HG03159 (cell line): ENCODE measurements around the gene WDR73.
"Not testable (repeated sequence)": the region's sequence is repeated elsewhere in the genome, so short reads cannot be mapped to it uniquely, and the experiment has no call there.

Source experiments
- ATAC-seq: cut with Tn5 transposase; IDR thresholded peaks from one replicate; pipeline ENCODE4 v1.9.1; 2021; ENCODE audit warnings: mild to moderate bottlenecking, moderate library complexity; ENCODE audit not compliant: unreplicated experiment

The WDR73 gene

GRCh38 chr15:84658080-84658787, 4.2 kb upstream of the WDR73 start, which contains the start of gene NMB:
NMB (minus strand) TSS chr15:84658199; CDS start chr15:84658152, 47 bp downstream.
- ATAC-seq = peak; percentile 56

GRCh38 chr15:84657748-84658079, 3.6 kb upstream of the WDR73 start:
- ATAC-seq = no peak

- no peak for ATAC-seq
Measured at GRCh38 chr15:84656972-84657371, 2.9 kb upstream of the WDR73 start.

GRCh38 chr15:84654689-84655453, 788 bp upstream of the WDR73 start:
- peak; percentile 35 for ATAC-seq

GRCh38 chr15:84653584-84653909, 536 bp downstream of the WDR73 start:
- ATAC-seq = no peak

GRCh38 chr15:84649706-84650105, 4.4 kb downstream of the WDR73 start:
- ATAC-seq = no peak

- no peak for ATAC-seq
Measured at GRCh38 chr15:84648539-84648938, 5.5 kb downstream of the WDR73 start.

- no peak for ATAC-seq
Measured at GRCh38 chr15:84647726-84648125, 6.4 kb downstream of the WDR73 start.

- no peak for ATAC-seq
Measured at GRCh38 chr15:84645997-84646396, 8.1 kb downstream of the WDR73 start.

GRCh38 chr15:84645496-84645895, 8.6 kb downstream of the WDR73 start:
- ATAC-seq = no peak

- ATAC-seq = no peak
Measured at GRCh38 chr15:84643838-84644237, 10.2 kb downstream of the WDR73 start.

- not testable (repeated sequence) for ATAC-seq
Measured at GRCh38 chr15:84642640-84643039, 11.4 kb downstream of the WDR73 start.

- ATAC-seq = not testable (repeated sequence)
Measured at GRCh38 chr15:84641871-84642270, 12.2 kb downstream of the WDR73 start.

- no peak for ATAC-seq
Measured at GRCh38 chr15:84638103-84638502, 16.0 kb downstream of the WDR73 start.

- ATAC-seq = no peak
Measured at GRCh38 chr15:84634228-84634837, 19.8 kb downstream of the WDR73 start.

- peak; percentile 31 for ATAC-seq
Measured at GRCh38 chr15:84633311-84634227, 20.5 kb downstream of the WDR73 start.

GRCh38 chr15:84631706-84632272, 22.3 kb downstream of the WDR73 start:
- ATAC-seq = no peak

GRCh38 chr15:84629033-84629432, 25.1 kb downstream of the WDR73 start:
- no peak for ATAC-seq

- no peak for ATAC-seq
Measured at GRCh38 chr15:84625123-84625522, 29.0 kb downstream of the WDR73 start.

GRCh38 chr15:84624359-84624758, 29.7 kb downstream of the WDR73 start:
- ATAC-seq = no peak
